Measurements from ENCODE around the gene PROSER1. TPM values are rescaled to one million over a fixed set of nuclear protein-coding genes. Genes with fewer than 3 reads are reported as not detected.
"Not testable (repeated sequence)": the region's sequence is repeated elsewhere in the genome, so short reads cannot be mapped to it uniquely, and the experiment has no call there.

The PROSER1 gene
- total RNA-seq, 1 experiment from 2014 or later, result 7.4 TPM

GRCh38 chr13:39025433-39025839 lies 12.5 kb downstream of the PROSER1 start:
- no peak for DNase-seq (ENCODE audit: low read depth)

GRCh38 chr13:39023761-39024160 lies 14.1 kb downstream of the PROSER1 start:
- DNase-seq (ENCODE audit: low read depth), result no peak

GRCh38 chr13:39023316-39023715 lies 14.6 kb downstream of the PROSER1 start:
- no peak for DNase-seq (ENCODE audit: low read depth)

- no peak for DNase-seq (ENCODE audit: low read depth)
Measured at GRCh38 chr13:39020853-39021462, 16.9 kb downstream of the PROSER1 start.

GRCh38 chr13:39016787-39017186 lies 21.1 kb downstream of the PROSER1 start:
- DNase-seq (ENCODE audit: low read depth), result peak; percentile 7

GRCh38 chr13:39016087-39016486 lies 21.8 kb downstream of the PROSER1 start:
- no peak for DNase-seq (ENCODE audit: low read depth)

- DNase-seq (ENCODE audit: low read depth), result no peak
Measured at GRCh38 chr13:39013462-39013861, 24.4 kb downstream of the PROSER1 start.

- DNase-seq (ENCODE audit: low read depth), result no peak
Measured at GRCh38 chr13:39012608-39013007, 25.3 kb downstream of the PROSER1 start.

- DNase-seq (ENCODE audit: low read depth), result not testable (repeated sequence)
Measured at GRCh38 chr13:39006371-39007111, 31.3 kb downstream of the PROSER1 start.

GRCh38 chr13:38998739-38999138 lies 39.1 kb downstream of the PROSER1 start:
- no peak for DNase-seq (ENCODE audit: low read depth)

- no peak for DNase-seq (ENCODE audit: low read depth)
Measured at GRCh38 chr13:38993381-38993780, 44.5 kb downstream of the PROSER1 start.

GRCh38 chr13:38990693-38991092 lies 47.2 kb downstream of the PROSER1 start, which contains the start of gene STOML3:
TSS of gene STOML3 (minus strand) at chr13:38990831. CDS start at chr13:38990721, 110 bp downstream.
- DNase-seq (ENCODE audit: low read depth), result no peak

GRCh38 chr13:38981096-38981495 lies 56.8 kb downstream of the PROSER1 start:
- no peak for DNase-seq (ENCODE audit: low read depth)

GRCh38 chr13:38980750-38981078 lies 57.2 kb downstream of the PROSER1 start:
- no peak for DNase-seq (ENCODE audit: low read depth)

GRCh38 chr13:38979891-38980749 lies 57.8 kb downstream of the PROSER1 start:
- DNase-seq (ENCODE audit: low read depth), result no peak

GRCh38 chr13:38970380-38971051 lies 67.4 kb downstream of the PROSER1 start:
- DNase-seq (ENCODE audit: low read depth), result no peak

GRCh38 chr13:38969187-38969586 lies 68.7 kb downstream of the PROSER1 start:
- DNase-seq (ENCODE audit: low read depth), result no peak

GRCh38 chr13:38967446-38967845 lies 70.4 kb downstream of the PROSER1 start:
- no peak for DNase-seq (ENCODE audit: low read depth)

GRCh38 chr13:38965281-38965680 lies 72.6 kb downstream of the PROSER1 start:
- no peak for DNase-seq (ENCODE audit: low read depth)

- DNase-seq (ENCODE audit: low read depth), result no peak
Measured at GRCh38 chr13:38960175-38960574, 77.7 kb downstream of the PROSER1 start.

All from RPMI7951 (cell line).